Measurements from ENCODE around the gene MORN4. TPM values are rescaled to one million over a fixed set of nuclear protein-coding genes. Genes with fewer than 3 reads are reported as not detected.

Gene MORN4
- total and polyA plus RNA-seq, 2 of the 13 experiments (the other 11 are each of a cell fraction or from before 2014, with no cell fraction given): 3.4 to 9.1 TPM

- TF ChIP-seq ZBTB40 (IDR thresholded peaks at IDR 0.05) (no peak), ZBTB40 (CRISPR knock-in tag; IDR thresholded peaks at IDR 0.05) (no peak), SNRNP70 (IDR thresholded peaks at IDR 0.05; ENCODE audit: low read depth, low read length) (no peak), HMGA1 (CRISPR knock-in tag; conservative IDR thresholded peaks at IDR 0.05) (no peak), ZNF235 (CRISPR knock-in tag; IDR thresholded peaks at IDR 0.05; ENCODE audit: borderline replicate concordance) (no peak), KMT2B (CRISPR knock-in tag; IDR thresholded peaks at IDR 0.05) (0 out of 2 replicates have a peak, but pooled peaks have one; percentile 27), ASH2L (IDR thresholded peaks at IDR 0.05; ENCODE audit: insufficient read length, low read depth, low read length) (no peak), AGO1 (IDR thresholded peaks at IDR 0.05; ENCODE audit: low read depth, low read length, poor library complexity, severe bottlenecking) (no peak), SIN3B (IDR thresholded peaks at IDR 0.05; ENCODE audit: low read length) (no peak), EP300 (IDR thresholded peaks at IDR 0.05; ENCODE audit: low read depth in 2 of 2, low read length in 2 of 2) (no peak), EP300 (CRISPR knock-in tag; IDR thresholded peaks at IDR 0.05; ENCODE audit: borderline replicate concordance) (no peak), HDAC2 (CRISPR knock-in tag; IDR thresholded peaks at IDR 0.05) (no peak), ZNF724P (CRISPR knock-in tag; IDR thresholded peaks at IDR 0.05; ENCODE audit: borderline replicate concordance) (no peak), PAWR (CRISPR knock-in tag; IDR thresholded peaks at IDR 0.05; ENCODE audit: borderline replicate concordance) (no peak), HOXA5 (CRISPR knock-in tag; IDR thresholded peaks at IDR 0.05) (no peak), TFDP2 (CRISPR knock-in tag; IDR thresholded peaks at IDR 0.05) (no peak), ELF4 (CRISPR knock-in tag; IDR thresholded peaks at IDR 0.05; ENCODE audit: borderline replicate concordance) (no peak), ZFAT (CRISPR knock-in tag; conservative IDR thresholded peaks at IDR 0.05) (no peak), SNAPC5 (CRISPR knock-in tag; IDR thresholded peaks at IDR 0.05; ENCODE audit: borderline replicate concordance) (no peak), ZIK1 (CRISPR knock-in tag; IDR thresholded peaks at IDR 0.05; ENCODE audit: borderline replicate concordance, low read depth) (no peak)
Observed at GRCh38 chr10:97584060-97584797, 49.1 kb downstream of the MORN4 start, which contains the start of gene HOGA1 (continued).

Measured in HepG2 (cell line).